Keratinocyte (primary cell): ENCODE results near the gene RERE.

ENCODE experiments used
- EZH2 ChIP-seq: IDR thresholded peaks from one replicate; pipeline ENCODE4 v1.6.1; 2012; ENCODE audit warnings: inconsistent platforms, mild to moderate bottlenecking, low read length, moderate library complexity
- TF ChIP-seq, protein P1 (sequence below), 3 experiments: IDR thresholded peaks in 1 of 3; conservative IDR thresholded peaks in 1 of 3; optimal IDR thresholded peaks in 1 of 3; 2 replicates in 2 of 3; 3 replicates in 1 of 3; pipeline versions ENCODE3 to v1.5.1; 2011; ENCODE audit warnings: low read length in 3 of 3, mild to moderate bottlenecking in 3 of 3, moderate library complexity in 2 of 3, control low read depth in 1 of 3, inconsistent platforms in 1 of 3; ENCODE audit not compliant: insufficient read depth in 2 of 3; ENCODE audit errors: extremely low read depth in 1 of 3

- TF ChIP-seq, protein P1, sequence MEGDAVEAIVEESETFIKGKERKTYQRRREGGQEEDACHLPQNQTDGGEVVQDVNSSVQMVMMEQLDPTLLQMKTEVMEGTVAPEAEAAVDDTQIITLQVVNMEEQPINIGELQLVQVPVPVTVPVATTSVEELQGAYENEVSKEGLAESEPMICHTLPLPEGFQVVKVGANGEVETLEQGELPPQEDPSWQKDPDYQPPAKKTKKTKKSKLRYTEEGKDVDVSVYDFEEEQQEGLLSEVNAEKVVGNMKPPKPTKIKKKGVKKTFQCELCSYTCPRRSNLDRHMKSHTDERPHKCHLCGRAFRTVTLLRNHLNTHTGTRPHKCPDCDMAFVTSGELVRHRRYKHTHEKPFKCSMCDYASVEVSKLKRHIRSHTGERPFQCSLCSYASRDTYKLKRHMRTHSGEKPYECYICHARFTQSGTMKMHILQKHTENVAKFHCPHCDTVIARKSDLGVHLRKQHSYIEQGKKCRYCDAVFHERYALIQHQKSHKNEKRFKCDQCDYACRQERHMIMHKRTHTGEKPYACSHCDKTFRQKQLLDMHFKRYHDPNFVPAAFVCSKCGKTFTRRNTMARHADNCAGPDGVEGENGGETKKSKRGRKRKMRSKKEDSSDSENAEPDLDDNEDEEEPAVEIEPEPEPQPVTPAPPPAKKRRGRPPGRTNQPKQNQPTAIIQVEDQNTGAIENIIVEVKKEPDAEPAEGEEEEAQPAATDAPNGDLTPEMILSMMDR (optimal IDR thresholded peaks at IDR 0.05 in 1 of 3, IDR thresholded peaks at IDR 0.05 in 1 of 3, conservative IDR thresholded peaks at IDR 0.05 in 1 of 3; ENCODE audit: extremely low read depth in 1 of 3, insufficient read depth in 2 of 3, low read length in 3 of 3), result no peak
- TF ChIP-seq EZH2, result no peak
These were observed 482.2 kb downstream of the RERE start for GRCh38 chr1:8335246-8335645.
